HG03196 (cell line): ENCODE measurements around the gene PYGB.

Source experiments
- ATAC-seq: cut with Tn5 transposase; IDR thresholded peaks from one replicate; pipeline ENCODE4 v1.9.1; 2021; ENCODE audit not compliant: unreplicated experiment

The PYGB gene

DNA sequence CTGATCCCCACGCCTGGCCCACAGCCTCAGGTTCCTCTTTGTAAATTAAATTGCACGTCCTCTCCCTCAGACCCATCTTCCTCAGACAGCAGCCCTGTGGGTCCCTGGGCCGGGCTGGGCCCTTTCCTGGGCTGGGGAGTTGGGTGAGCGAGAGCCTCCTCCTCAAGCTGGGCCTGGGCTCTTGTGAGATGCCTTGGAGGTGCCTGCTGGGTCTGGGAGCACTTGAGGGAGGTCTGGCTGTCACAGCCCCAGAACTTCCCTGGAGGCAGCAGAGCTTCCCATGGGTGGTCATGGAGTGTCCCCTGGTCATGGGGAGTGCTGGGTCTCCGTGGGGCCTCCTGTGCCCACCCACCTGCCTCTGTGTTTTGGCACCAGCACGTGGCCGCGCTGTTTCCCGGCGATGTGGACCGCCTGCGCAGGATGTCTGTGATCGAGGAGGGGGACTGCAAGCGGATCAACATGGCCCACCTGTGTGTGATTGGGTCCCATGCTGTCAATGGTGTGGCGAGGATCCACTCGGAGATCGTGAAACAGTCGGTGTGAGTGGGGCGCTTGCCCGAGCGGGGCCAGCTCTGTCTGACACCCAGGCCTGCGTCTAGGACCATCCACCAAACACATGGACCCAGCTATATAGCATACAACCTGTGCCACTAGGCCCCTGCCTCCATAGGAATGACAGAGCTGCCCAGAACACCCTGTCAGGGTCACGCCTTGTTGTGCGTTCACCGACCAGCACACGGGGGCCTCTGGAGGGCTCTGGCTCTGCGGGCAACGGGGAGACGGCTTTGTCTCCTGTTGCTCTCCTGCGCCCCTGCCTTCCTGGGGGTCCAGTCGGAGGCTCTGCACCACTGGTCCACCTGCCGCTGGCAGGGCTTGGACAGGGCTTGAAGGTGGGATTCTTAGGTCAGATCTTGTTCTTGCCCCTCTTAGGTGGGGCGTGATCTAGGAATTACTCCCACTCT is 33.0 kb downstream of the PYGB start:
- no peak for ATAC-seq

DNA sequence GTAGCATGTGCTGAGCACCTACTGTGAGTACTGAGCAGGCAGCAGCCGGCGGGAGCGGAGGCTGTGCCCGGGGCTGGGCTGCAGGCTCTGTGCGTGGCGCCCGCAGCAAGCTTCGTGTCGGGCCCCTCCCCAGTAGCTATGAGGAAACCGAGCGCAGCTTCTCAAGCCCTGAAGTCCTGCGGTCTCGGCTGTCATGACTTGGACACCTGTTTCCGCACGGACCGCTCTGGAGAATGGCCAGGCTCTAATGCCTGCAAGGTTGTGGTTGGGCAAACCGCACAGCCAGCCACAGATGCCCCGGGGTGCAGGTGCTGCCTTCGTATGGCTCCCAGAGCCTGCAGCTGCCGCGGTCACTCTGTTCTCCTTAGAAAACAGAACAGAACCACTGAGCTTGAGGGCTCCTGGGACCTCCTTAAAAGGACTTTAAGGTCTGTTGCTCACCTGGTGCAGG is 33.7 kb downstream of the PYGB start:
- ATAC-seq = peak; percentile 56

DNA sequence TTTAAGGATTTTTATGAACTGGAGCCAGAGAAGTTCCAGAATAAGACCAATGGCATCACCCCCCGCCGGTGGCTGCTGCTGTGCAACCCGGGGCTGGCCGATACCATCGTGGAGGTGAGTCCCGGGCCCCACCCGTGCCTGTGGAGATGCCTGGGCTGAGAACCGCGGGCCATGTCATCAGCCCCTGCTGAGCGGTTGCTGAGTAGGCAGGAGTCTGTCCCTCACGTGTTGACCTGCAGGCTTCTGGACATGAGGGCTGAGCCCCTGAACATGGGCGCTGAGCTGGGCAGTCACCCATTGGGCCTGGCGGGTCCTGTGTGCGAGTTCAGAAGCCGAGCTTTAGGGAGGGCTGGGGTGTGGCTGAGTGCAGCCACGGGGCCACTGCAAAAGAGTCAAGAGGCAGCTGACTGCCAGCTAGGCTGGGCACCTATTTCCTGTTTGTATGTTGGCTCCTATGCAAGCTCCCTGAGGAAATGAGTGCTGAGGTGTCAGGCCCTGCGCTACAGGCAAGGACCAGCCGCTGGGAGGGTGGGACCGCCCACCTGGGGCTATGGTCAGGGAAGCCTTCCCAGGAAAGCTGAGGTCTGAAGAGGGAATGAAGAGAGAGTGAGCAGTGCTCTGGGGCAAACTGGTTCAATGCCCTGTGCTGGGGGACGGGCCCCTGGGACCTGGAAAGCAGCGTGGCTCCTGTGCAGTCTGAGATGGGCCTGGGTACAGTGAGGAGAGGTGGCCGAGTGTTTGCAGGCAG is 34.3 kb downstream of the PYGB start:
- ATAC-seq = no peak

DNA sequence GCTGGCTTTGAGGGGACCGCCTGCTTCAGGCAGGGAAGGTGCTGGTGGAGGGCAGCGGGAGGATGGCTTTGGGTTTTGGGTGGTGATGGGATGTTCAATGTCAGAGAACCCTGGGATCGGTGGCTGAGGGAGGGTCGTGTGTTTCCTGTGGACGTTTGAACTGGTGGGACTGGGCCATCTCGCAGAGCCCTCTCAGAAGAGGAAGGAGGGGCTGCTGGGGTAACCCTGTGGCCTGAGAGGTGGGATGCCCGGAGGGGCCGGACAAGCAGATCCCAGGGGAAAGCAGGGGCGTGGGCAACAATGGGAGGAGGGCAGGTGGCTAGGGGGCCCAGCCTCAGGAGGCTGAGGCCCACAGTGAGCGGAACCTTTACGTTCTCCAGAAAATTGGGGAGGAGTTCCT is 34.9 kb downstream of the PYGB start:
- no peak for ATAC-seq

DNA sequence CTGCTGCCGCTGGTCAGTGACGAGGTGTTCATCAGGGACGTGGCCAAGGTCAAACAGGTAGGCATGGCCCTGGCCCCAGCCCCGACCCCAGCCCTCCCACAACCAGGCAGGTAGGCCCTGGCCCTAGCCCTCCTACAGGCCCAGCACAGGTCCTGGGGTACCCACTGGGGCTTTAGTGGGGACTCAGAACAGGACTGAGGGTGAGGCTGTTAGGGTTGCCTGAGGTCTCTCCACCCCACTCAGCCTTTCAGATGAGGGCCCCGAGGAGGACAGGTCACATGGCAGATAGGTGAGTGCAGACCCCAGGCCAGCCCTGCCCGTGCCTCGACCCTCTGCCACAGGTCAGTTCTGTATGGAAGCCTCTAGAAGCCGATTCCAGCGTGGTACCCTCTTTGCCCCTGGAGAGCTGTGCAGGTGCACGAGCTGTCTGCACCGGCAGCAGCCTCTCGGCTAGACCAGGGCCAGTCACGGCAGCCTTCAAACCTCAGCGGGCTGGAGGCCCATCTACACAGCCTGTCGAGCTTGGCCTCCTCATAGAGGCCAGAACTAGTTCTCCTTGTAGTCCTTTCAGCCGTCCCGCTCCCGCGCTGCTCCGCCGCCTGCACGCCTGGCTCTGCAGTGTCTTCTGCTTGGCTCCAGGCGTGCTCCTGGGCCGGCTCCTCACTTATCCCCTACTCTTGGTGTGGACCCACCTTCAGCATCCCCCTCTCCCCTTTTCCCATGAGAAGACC is 35.5 kb downstream of the PYGB start:
- ATAC-seq = no peak

DNA sequence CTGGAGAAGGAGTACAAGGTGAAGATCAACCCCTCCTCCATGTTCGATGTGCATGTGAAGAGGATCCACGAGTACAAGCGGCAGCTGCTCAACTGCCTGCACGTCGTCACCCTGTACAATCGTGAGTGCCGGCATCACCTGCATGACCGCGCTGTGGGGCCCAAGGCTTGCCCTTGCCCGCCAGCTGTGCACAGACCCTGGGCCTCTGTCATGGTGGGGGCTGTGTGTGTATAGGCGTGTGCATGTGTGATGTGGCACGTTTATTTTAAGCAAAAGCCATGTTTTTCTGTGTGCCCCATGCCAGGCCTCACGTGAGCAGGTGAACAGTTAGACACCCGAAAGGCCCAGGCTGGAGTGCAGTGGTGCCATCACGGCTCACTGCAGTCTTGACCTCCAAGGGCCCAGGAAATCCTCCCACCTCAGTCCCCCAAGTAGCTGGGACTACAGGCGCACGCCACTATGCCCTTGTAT is 36.3 kb downstream of the PYGB start:
- ATAC-seq = no peak

DNA sequence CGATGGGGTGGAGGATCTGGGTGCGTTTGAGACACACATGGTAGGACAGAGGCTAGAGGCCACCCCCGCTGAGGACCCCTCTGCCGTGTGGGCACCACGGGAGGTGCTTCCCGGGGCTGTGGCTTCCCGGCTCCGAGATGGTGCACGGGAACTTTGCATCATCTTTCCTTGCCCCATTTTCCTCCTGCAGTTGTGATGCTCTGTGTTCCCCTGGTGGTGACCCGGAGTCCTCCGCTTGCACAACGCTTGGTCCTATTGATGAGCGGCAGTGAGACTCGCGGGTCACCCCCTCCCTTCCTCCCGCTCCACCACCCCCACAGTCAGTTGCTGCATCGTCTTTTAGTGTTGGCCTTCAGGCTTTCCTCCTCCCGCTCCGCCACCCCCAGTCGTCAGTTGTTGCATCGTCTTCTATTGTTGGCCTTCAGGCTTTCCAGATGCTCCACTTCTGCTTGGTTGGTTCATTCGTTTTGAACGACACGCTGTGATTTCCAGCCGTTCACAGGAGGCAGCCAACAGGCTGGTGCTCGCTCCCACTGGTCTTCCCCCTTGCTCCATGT is 37.3 kb downstream of the PYGB start:
- no peak for ATAC-seq

DNA sequence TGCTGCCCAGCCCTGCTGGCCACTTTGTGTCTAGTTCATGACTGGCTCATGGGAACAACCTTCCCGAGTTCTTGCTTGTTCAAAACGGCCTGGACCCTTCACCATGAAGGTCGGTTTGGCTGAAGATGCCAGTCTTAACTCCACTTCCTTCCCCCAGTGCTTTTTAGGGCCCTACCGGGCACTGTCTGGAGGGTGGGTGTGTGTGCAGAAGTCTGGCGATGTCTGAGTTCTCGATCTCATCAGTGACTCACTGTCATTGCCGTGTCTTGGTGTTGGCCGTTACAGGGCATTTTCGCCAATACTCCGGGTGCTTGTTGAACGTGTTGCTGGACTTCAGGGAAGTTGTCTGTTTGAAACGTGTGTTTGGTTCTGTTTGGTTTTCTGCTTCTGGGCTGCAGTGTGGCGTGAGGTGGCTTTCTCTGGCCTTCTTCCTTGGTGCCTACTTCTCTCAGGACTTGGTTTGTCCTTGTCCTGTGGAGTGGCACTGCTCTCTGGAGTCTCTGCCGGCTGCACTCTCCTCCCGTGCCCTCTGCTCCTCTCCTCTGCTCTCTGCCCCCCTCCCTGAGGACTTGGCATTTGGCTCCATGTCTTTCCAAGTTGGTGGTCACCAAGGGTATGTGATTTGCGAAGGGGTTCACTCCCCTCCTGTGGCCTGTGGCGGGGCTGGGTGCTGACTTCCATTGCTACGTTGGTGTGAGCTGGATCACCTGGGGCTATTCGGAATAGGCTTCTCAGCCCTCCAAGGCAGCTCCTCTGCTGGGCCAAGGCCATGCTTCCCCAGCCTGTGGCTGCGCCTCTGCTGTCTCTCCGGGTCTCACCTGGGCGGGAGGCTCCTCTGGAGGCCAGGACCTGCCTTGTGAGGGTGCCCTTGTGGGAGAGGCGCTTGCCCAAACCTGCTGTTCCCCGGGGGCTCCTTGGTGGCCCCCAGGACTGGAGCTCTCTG is 38.2 kb downstream of the PYGB start:
- ATAC-seq = no peak

DNA sequence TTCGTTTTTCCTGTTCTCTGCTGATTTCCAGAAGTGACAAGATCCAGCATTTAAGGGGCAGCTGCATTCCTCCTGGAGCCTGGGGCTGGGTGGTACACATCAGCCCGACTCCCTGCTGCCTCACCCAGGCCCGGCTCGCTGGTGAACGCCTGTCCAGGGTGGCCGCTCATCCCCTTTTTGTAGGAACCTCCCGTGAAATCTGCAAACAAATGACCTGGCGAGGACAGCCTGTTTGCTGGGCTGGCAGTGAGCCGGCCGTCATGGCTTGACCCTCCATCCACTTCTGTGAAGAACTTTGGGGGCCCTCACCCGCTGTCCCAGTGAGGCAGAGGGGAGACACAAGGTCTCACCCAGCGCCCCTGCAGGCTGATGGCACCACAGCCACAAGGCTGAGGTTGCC is 39.0 kb downstream of the PYGB start:
- no peak for ATAC-seq

DNA sequence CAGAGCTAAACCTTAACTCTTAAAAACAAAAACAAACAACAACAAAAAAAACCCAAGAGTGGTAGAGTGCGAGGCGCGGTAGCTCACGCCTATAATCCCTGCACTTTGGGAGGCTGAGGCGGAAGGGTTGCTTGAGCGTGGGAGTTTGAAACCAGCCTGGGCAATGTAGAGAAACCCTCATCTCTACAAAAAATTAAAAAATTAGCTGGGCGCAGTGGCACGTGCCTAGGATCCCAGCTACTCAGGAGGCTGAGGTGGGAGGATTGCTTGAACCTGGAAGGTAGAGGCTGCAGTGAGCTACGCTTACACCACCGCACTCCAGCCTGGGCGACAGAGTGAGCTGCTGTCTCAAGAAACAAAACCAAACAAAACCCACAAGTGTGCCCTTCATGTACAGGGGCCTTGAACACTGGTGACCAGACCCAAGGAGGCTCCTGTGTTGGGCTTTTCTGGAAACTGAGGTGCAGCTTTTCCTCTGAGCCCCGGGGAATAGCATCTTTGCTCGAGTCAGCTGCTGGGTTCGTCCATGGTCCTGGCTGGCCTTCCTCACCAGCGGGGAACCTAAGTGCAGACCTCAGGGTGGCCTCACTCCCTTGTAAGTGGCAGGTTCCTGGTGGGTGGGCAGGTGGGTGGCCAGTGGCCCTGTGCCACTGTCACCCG is 39.9 kb downstream of the PYGB start:
- ATAC-seq = no peak

DNA sequence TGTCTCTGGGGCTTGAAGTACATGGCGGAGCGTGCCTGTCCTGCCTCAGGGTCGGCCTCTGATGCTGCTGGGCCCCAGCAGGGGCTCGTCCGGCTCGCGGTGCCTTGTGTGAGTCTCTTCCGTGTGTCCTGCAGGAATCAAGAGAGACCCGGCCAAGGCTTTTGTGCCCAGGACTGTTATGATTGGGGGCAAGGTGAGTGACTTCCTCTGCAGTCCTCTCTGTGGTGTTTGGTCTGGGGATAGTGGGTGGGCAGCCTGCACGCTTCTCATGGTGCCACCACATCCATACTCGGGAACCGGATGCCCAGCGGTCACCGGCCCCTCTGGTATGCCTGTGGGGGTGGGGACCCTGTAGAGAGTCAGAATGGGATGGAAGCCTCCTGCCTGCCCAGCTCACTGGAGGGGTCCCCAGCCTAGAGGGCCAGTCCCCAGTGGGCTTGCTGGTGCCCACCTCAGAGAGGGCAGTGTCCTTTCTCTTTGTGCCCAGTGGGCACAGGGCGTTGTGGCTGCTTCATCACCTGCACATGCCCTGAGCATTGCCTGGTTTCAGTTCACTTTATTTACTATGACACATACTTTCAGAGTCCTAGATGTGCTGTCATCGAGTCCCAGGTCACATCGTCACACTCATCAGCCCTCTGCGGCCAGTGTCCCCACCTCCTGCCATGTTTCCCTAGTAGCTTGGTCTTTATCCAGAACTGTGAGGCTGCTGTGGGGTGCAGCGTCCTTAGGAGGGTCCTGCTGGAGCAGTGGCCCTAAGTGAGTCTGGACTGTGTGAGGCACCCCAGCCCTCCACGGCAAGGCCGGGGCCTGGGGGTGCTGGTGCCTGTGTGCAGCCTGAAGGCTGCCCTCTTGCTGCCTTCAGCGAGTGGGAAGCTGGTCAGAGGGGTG is 40.7 kb downstream of the PYGB start:
- peak; percentile 78 for ATAC-seq

DNA sequence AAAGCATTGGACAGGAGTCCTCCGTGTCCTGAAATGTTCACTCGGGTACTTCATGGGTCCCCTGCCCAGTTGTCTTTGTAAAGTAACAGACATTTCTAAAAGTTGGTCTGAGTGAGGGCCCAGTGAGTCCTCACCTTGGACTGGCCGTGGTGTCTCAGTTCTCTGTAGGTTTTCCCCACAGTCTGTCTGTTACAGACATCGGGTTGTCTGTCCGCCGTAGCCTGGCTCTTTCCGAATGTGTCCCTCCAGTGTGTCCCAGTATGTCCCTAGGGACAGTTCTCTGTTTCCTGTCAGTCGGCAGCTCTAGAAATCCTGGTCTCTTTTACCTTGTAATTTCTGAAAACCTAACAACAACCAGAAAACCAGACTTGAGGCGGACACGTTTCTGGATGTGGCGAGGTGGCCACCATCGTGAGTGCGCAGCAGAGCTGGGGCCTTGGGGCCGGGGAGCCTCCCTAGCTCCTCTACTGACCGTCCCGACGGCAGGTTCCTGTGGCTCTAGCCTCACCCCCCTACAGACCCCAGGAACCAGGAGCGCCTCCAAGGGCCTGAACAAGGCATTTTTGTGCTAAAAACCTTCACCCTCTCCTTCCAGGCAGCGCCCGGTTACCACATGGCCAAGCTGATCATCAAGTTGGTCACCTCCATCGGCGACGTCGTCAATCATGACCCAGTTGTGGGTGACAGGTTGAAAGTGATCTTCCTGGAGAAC is 42.2 kb downstream of the PYGB start:
- ATAC-seq = no peak

DNA sequence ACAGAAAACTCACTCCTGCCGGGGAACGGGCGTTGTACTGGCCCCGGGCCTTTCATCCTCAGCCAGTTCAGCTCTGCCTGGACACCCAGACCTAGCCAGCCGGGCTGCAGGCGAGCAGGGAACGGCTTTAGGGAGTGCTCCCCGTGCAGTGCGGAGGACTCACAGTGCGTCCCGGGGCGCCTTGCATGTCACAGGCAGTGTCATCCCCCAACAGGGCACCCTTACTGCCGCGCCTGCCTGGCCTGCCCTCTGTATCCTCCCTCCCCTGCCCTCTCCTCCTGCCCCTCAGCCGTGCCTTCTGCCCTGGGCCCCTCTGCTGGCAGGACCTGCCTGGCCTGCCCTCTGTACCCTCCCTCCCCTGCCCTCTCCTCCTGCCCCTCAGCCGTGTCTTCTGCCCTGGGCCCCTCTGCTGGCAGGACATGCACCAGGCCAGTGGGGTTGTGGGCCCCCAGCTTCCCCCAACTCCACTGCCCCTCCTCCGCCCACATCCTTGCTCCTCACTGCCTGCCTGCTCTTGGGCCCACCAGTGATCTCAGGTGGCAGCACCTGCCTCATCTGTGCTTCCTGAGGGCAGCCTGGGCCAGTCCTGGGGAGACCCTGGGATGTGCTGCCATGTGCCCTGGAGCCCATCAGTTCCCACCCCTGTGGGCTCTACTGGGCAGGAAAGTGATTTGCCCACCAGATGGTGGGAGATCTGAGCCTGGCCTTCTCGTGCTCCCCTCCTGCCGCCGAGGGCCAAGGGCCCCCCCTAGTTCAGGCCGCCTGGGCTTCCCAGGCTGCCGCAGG is 43.0 kb downstream of the PYGB start:
- ATAC-seq = no peak

DNA sequence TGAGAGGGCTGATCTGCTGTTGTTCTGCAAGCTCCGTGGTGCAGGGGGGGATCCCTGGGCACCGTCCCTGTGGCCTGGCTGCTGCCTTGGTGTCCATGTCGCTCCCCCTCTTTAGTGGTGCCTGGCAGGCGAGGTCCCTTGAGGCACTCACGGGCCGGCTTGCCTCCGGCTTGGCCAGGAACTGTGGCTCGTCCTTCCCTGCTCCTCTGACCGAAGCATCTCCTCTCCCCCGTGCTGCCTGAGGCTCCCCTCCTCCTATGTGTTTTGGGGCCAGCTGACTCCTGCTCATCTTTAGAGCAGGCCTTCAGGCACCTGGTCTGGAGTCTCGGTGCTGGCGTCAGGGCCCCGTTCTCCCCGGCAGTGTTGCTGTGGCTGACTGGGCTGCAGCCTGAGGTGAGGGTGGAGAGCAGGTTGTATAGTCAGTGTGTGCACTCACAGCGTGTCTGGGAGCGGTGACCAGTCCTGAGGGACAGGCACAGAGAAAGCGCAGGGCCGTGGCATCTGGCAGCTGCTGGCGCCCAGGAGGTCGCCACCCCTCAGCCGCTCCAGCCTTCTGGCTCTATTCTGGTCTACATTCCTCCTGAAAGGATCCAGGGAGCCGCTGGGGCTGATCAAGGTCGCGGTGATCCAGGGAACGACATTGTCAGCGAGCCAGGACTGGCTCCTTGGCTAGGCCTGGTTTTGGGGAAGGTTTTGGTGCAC is 43.7 kb downstream of the PYGB start:
- ATAC-seq = no peak

DNA sequence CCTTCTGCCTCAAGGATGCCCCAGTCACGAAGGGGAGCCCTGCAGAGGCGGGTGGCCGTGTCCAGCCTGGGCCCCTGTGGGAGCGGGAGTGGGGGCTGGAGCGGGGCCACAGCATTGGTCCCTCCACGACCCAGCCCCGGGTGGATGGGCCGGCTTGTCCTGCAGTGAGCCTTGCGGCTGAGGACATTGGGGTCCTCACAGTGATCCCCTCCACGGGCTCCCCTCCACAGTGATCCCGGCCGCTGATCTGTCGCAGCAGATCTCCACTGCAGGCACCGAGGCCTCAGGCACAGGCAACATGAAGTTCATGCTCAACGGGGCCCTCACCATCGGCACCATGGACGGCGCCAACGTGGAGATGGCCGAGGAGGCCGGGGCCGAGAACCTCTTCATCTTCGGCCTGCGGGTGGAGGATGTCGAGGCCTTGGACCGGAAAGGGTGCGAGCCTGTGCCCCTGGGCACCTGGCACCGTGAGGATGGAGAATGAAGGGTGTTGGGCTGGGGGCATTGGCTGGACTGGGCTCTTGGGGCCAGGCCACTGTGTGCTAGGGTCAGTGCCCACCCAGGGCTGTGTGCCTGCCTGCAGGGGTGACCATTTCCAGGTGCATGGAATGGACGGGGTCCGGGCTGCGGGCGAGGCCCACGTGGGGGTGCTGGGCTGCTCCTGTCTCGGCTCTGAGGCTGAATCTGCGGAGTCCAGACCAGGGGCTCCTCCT is 44.4 kb downstream of the PYGB start:
- ATAC-seq = no peak

DNA sequence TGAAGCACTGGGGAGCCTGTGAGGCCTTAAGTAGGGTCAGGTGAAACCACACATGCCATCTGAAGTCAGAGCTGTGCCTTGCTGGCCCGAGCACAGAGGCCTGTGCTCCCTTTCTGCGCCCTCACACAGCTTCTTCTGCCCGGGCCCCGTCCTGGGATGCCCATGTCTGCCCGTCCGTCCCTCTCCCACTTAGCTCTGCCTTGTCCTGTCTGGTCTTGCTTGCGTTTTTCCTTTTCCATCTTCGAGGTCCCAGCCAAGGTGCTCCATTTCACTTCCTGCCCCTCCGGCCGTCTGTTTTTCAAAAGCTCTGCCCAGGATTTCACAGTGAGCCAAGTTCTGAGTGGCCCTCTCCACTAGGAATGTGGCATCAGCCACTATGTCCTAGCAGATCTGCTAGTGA is 45.6 kb downstream of the PYGB start:
- no peak for ATAC-seq
